CD4-positive, alpha-beta memory T cell (primary cell): ENCODE data around the gene SPESP1. TPM values are rescaled to one million over a fixed set of nuclear protein-coding genes. Genes with fewer than 3 reads are reported as not detected.
"Not testable (repeated sequence)": the region's sequence is repeated elsewhere in the genome, so short reads cannot be mapped to it uniquely, and the experiment has no call there.

Experiments used
- CTCF ChIA-PET: fragments of 350-600 bp; sonication (Branson Sonifier 250); formaldehyde crosslinking; loops from one replicate; lab custom pipeline; 2021; ENCODE audit warnings: inconsistent platforms; ENCODE audit not compliant: partially characterized antibody; lab: Charles Lee
- POLR2A ChIA-PET: fragments of 350-600 bp; sonication (Branson Sonifier 250); formaldehyde crosslinking; loops from one replicate; lab custom pipeline; 2021; ENCODE audit not compliant: partially characterized antibody; lab: Charles Lee
- DNase-seq, 5 donors: peaks; one replicate each; pipeline versions ENCODE4 v3.0.0 to v3.0.0-alpha.2; 2020 to 2022; ENCODE audit warnings: mixed read lengths in 1 of 5
- H3K27ac ChIP-seq: one replicate; pipeline ENCODE4 v1.7.0; 2013; ENCODE audit warnings: low read depth, low read length
- H3K27me3 ChIP-seq: 2 replicates; pipeline ENCODE4 v1.7.0; 2013; ENCODE audit warnings: mild to moderate bottlenecking, low read length, moderate library complexity; ENCODE audit not compliant: insufficient read depth
- H3K36me3 ChIP-seq: 2 replicates; pipeline ENCODE4 v1.7.0; 2013; ENCODE audit warnings: mild to moderate bottlenecking, low read length, moderate library complexity; ENCODE audit not compliant: insufficient read depth
- H3K4me1 ChIP-seq: 2 replicates; pipeline ENCODE4 v1.7.0; 2013; ENCODE audit warnings: mild to moderate bottlenecking, low read length, moderate library complexity; ENCODE audit not compliant: insufficient read depth
- H3K4me3 ChIP-seq, 2 donors: one replicate each; pipeline ENCODE4 v1.7.0; 2013; ENCODE audit warnings: low read length in 2 of 2, mild to moderate bottlenecking in 1 of 2
- H3K9me3 ChIP-seq, 2 donors: one replicate each; pipeline ENCODE4 v1.7.0; 2013; ENCODE audit warnings: low read length in 2 of 2, control low read depth in 1 of 2; ENCODE audit not compliant: control insufficient read depth in 1 of 2
- H3K27ac Mint-ChIP-seq, 7 donors: one replicate each; pipeline ENCODE4 v1.8.0; 2020 to 2021; ENCODE audit warnings: mixed read lengths in 7 of 7, mild to moderate bottlenecking in 6 of 7, inconsistent platforms in 3 of 7, moderate library complexity in 3 of 7
- H3K27me3 Mint-ChIP-seq, 2 donors: one replicate each; pipeline ENCODE4 v1.8.0; 2020 to 2021; ENCODE audit warnings: mixed read lengths in 2 of 2
- H3K36me3 Mint-ChIP-seq, 2 donors: one replicate each; pipeline ENCODE4 v1.8.0; 2020 to 2021; ENCODE audit warnings: mixed read lengths in 2 of 2, inconsistent platforms in 1 of 2, mild to moderate bottlenecking in 1 of 2
- H3K4me1 Mint-ChIP-seq, 4 donors: one replicate each; pipeline ENCODE4 v1.8.0; 2020 to 2021; ENCODE audit warnings: mixed read lengths in 4 of 4, mild to moderate bottlenecking in 1 of 4
- H3K4me3 Mint-ChIP-seq, 8 donors: one replicate each; pipeline ENCODE4 v1.8.0; 2020 to 2021; ENCODE audit warnings: mixed read lengths in 8 of 8, mild to moderate bottlenecking in 7 of 8, moderate library complexity in 6 of 8, inconsistent platforms in 3 of 8
- H3K9me3 Mint-ChIP-seq, 8 donors: one replicate each; pipeline ENCODE4 v1.8.0; 2020 to 2021; ENCODE audit warnings: mixed read lengths in 8 of 8, mild to moderate bottlenecking in 5 of 8, inconsistent platforms in 3 of 8, moderate library complexity in 1 of 8
- intact Hi-C: fragments of 100-400 bp; cut with micrococcal nuclease; formaldehyde crosslinking; loops from one replicate; pipeline ENCODE4 v1.15.1; 2023
- polyA plus RNA-seq, 2 donors: library from polyadenylated mRNA; unstranded; fragments of 300-500 nt; fragmentation: Illumina TruSeq; gene quantifications; one replicate each; pipeline ENCODE4 v1.2.3, GENCODE V29; 2021
- total RNA-seq, 2 experiments: library from RNA; stranded (reverse); gene quantifications; one replicate each; pipeline ENCODE4 v1.2.3, GENCODE V29; 2021

SPESP1 gene
- total and polyA plus RNA-seq, 4 experiments from 2014 or later = 0.53 to 0.80 (median 0.64) TPM

DNA sequence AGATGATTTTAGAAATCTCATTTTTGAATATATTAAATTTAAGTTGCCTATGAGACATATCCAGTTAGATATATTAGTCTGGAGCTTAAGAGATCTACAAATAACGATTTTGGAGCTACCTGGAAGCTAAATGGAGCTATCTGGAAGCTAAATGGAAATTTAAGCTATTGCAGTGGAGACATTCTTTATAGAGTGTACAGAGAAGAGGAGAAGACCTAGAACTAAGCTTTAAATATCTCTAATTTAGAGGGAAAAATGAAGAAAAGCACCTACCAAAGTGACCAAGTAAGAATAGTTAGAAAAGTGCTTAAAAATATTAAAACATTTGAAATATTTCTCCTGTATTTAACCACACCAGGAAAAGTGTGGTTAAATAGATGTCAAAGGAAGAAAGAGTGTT lies 28.3 kb downstream of the SPESP1 start:
- no peak for DNase-seq
- Mint-ChIP-seq H3K27ac (no peak overlapping the region), H3K4me3 (no peak overlapping the region), H3K9me3 (peaks cover 0 to 17% (median 8%) of the 10 kb centered on the region in 8 donors), H3K4me1 (no peaks in the 10 kb centered on the region), H3K36me3 (no peaks in the 10 kb centered on the region), H3K27me3 (peaks cover 21 to 30% of the 10 kb centered on the region in 2 donors)
- H3K4me1 ChIP-seq = no peaks in the 10 kb centered on the region
- ChIA-PET POLR2A (no interaction called here), CTCF (no interaction called here)
- H3K36me3 ChIP-seq = no peaks in the 10 kb centered on the region
- no peak overlapping the region for H3K4me3 ChIP-seq
- no peak overlapping the region for H3K27ac ChIP-seq
- intact Hi-C loops = no loop called here
- no peaks in the 10 kb centered on the region for H3K9me3 ChIP-seq
- peaks cover 3% of the 10 kb centered on the region for H3K27me3 ChIP-seq

DNA sequence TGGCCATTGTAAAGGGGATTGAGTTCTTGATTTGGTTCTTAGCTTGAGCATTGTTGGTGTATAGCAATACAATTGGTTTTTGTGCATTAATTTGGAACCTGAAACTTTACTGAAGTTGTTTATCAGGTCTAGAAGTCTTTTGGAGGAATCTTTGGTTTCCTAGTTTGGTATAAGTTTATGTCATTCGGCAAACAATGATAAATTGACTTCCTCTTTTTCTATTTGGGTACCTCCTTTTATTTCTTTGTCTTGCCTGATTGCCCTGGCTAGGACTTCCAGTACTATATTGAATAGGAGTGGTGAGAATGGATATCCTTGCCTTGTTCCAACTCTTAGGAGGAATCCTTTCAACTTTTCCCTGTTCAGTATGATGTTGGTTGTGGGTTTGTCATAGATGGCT lies 32.1 kb downstream of the SPESP1 start:
- H3K27ac Mint-ChIP-seq = no peak overlapping the region
- Histone ChIP-seq H3K27ac (no peak overlapping the region), H3K4me1 (no peaks in the 10 kb centered on the region), H3K27me3 (peaks cover 3% of the 10 kb centered on the region), H3K4me3 (no peak overlapping the region), H3K36me3 (no peaks in the 10 kb centered on the region), H3K9me3 (no peaks in the 10 kb centered on the region)
- ChIA-PET POLR2A (no interaction called here), CTCF (no interaction called here)
- no peaks in the 10 kb centered on the region for H3K4me1 Mint-ChIP-seq
- H3K27me3 Mint-ChIP-seq = peaks cover 30 to 35% of the 10 kb centered on the region in 2 donors
- H3K9me3 Mint-ChIP-seq = peaks cover 0 to 13% (median 9%) of the 10 kb centered on the region in 8 donors
- intact Hi-C loops = no loop called here
- no peak for DNase-seq
- no peak overlapping the region for H3K4me3 Mint-ChIP-seq
- no peaks in the 10 kb centered on the region for H3K36me3 Mint-ChIP-seq

GRCh38 chr15:68963719-68964118 lies 33.4 kb downstream of the SPESP1 start:
- peaks cover 3 to 22% (median 16%) of the 10 kb centered on the region in 8 donors for H3K9me3 Mint-ChIP-seq
- H3K27me3 ChIP-seq, H3K9me3 ChIP-seq, H3K4me1 Mint-ChIP-seq, H3K36me3 ChIP-seq, H3K36me3 Mint-ChIP-seq, H3K4me3 Mint-ChIP-seq, H3K27ac ChIP-seq, H3K27ac Mint-ChIP-seq, intact Hi-C loops, H3K4me1 ChIP-seq, CTCF ChIA-PET, DNase-seq, POLR2A ChIA-PET, H3K4me3 ChIP-seq: not testable (repeated sequence)
- H3K27me3 Mint-ChIP-seq = peaks cover 34% of the 10 kb centered on the region in 2 donors

GRCh38 chr15:68966996-68967395 lies 36.7 kb downstream of the SPESP1 start:
- POLR2A ChIA-PET = no interaction called here
- H3K9me3 ChIP-seq = peaks cover 0 to 5% of the 10 kb centered on the region in 2 donors
- H3K27me3 ChIP-seq = no peaks in the 10 kb centered on the region
- Mint-ChIP-seq H3K4me3 (no peak overlapping the region), H3K27ac (no peak overlapping the region), H3K4me1 (no peaks in the 10 kb centered on the region), H3K27me3 (peaks cover 27 to 36% of the 10 kb centered on the region in 2 donors), H3K9me3 (peaks cover 3 to 35% (median 25%) of the 10 kb centered on the region in 8 donors), H3K36me3 (peaks cover 0 to 2% of the 10 kb centered on the region in 2 donors)
- H3K27ac ChIP-seq = no peak overlapping the region
- no peak overlapping the region for H3K4me3 ChIP-seq
- H3K4me1 ChIP-seq = no peaks in the 10 kb centered on the region
- intact Hi-C loops = no loop called here
- DNase-seq = no peak
- H3K36me3 ChIP-seq = no peaks in the 10 kb centered on the region
- CTCF ChIA-PET = no interaction called here

DNA sequence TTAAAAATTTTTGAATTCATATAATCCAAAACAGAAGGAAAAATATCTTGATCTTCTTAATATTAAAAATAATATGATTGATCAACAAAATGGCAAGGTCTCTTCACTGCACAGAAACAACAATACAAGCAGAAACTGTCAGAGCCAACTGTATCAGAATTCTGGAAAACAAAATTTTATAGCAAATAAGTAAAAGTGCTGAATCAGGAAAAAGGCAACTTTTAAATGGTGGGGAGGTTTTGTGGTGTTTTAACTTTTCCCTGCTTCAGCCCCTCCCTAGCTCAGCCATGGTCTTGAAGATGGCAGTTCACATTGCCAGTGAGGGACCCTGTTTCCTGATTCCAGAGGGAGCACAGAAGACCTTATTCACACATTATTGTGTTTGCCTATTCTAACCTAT lies 37.6 kb downstream of the SPESP1 start:
- Histone ChIP-seq H3K9me3 (peaks cover 0 to 5% of the 10 kb centered on the region in 2 donors), H3K4me1 (no peaks in the 10 kb centered on the region), H3K27me3 (no peaks in the 10 kb centered on the region), H3K36me3 (no peaks in the 10 kb centered on the region), H3K27ac (no peak overlapping the region), H3K4me3 (no peak overlapping the region)
- intact Hi-C loops = no loop called here
- ChIA-PET CTCF (no interaction called here), POLR2A (no interaction called here)
- peaks cover 0 to 2% of the 10 kb centered on the region in 2 donors for H3K36me3 Mint-ChIP-seq
- H3K9me3 Mint-ChIP-seq = peaks cover 3 to 35% (median 24%) of the 10 kb centered on the region in 8 donors
- peaks cover 29 to 36% of the 10 kb centered on the region in 2 donors for H3K27me3 Mint-ChIP-seq
- no peak for DNase-seq
- H3K4me1 Mint-ChIP-seq = no peaks in the 10 kb centered on the region
- H3K4me3 Mint-ChIP-seq = no peak overlapping the region
- H3K27ac Mint-ChIP-seq = no peak overlapping the region

GRCh38 chr15:68969298-68969697 lies 39.0 kb downstream of the SPESP1 start:
- no peak overlapping the region for H3K4me3 ChIP-seq
- peaks cover 26 to 37% of the 10 kb centered on the region in 2 donors for H3K27me3 Mint-ChIP-seq
- H3K4me1 Mint-ChIP-seq = no peaks in the 10 kb centered on the region
- H3K4me3 Mint-ChIP-seq = no peak overlapping the region
- no peak for DNase-seq
- H3K9me3 ChIP-seq = peaks cover 0 to 5% of the 10 kb centered on the region in 2 donors
- CTCF ChIA-PET = no interaction called here
- no peaks in the 10 kb centered on the region for H3K36me3 ChIP-seq
- H3K27me3 ChIP-seq = no peaks in the 10 kb centered on the region
- H3K36me3 Mint-ChIP-seq = peaks cover 0 to 2% of the 10 kb centered on the region in 2 donors
- no peaks in the 10 kb centered on the region for H3K4me1 ChIP-seq
- POLR2A ChIA-PET = no interaction called here
- H3K27ac ChIP-seq = no peak overlapping the region
- no peak overlapping the region for H3K27ac Mint-ChIP-seq
- peaks cover 3 to 35% (median 24%) of the 10 kb centered on the region in 8 donors for H3K9me3 Mint-ChIP-seq
- intact Hi-C loops = no loop called here

- Histone ChIP-seq H3K4me3 (no peak overlapping the region), H3K36me3 (no peaks in the 10 kb centered on the region), H3K4me1 (no peaks in the 10 kb centered on the region), H3K27ac (no peak overlapping the region), H3K27me3 (no peaks in the 10 kb centered on the region), H3K9me3 (peaks cover 0 to 5% of the 10 kb centered on the region in 2 donors)
- no peak overlapping the region for H3K27ac Mint-ChIP-seq
- peaks cover 0 to 2% of the 10 kb centered on the region in 2 donors for H3K36me3 Mint-ChIP-seq
- no peak for DNase-seq
- no peak overlapping the region for H3K4me3 Mint-ChIP-seq
- peaks cover 21 to 28% of the 10 kb centered on the region in 2 donors for H3K27me3 Mint-ChIP-seq
- intact Hi-C loops = no loop called here
- no peaks in the 10 kb centered on the region for H3K4me1 Mint-ChIP-seq
- CTCF ChIA-PET = no interaction called here
- POLR2A ChIA-PET = no interaction called here
- H3K9me3 Mint-ChIP-seq = peaks cover 0 to 35% (median 31%) of the 10 kb centered on the region in 8 donors
Observed at GRCh38 chr15:68972201-68973065, 42.1 kb downstream of the SPESP1 start.
